ENCODE results near the gene MAMDC4. TPM values are rescaled to one million over a fixed set of nuclear protein-coding genes. Genes with fewer than 3 reads are reported as not detected.
"Not testable (repeated sequence)": the region's sequence is repeated elsewhere in the genome, so short reads cannot be mapped to it uniquely, and the experiment has no call there.

Gene MAMDC4
- total RNA-seq, 2 experiments from 2014 or later = 18.5 to 19.1 TPM

GRCh38 chr9:136876476-136876875, 24.3 kb downstream of the MAMDC4 start:
- no peak overlapping the region for H3K4me3 Mint-ChIP-seq
- TF ChIP-seq, protein P1, sequence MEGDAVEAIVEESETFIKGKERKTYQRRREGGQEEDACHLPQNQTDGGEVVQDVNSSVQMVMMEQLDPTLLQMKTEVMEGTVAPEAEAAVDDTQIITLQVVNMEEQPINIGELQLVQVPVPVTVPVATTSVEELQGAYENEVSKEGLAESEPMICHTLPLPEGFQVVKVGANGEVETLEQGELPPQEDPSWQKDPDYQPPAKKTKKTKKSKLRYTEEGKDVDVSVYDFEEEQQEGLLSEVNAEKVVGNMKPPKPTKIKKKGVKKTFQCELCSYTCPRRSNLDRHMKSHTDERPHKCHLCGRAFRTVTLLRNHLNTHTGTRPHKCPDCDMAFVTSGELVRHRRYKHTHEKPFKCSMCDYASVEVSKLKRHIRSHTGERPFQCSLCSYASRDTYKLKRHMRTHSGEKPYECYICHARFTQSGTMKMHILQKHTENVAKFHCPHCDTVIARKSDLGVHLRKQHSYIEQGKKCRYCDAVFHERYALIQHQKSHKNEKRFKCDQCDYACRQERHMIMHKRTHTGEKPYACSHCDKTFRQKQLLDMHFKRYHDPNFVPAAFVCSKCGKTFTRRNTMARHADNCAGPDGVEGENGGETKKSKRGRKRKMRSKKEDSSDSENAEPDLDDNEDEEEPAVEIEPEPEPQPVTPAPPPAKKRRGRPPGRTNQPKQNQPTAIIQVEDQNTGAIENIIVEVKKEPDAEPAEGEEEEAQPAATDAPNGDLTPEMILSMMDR (IDR thresholded peaks at IDR 0.05) = no peak
- H3K27me3 Mint-ChIP-seq = no peaks in the 10 kb centered on the region
- peaks cover 12% of the 10 kb centered on the region for H3K4me1 Mint-ChIP-seq (ENCODE audit: low read depth)
- no peaks in the 10 kb centered on the region for H3K36me3 Mint-ChIP-seq (ENCODE audit: low read depth)
- ChIA-PET CTCF (no interaction called here), POLR2A (interaction anchor here (1.1 kb wide), 1 partner anchor 26 kb away, joined by 3 read pairs; no protein-coding TSS in a partner anchor)
- no peak overlapping the region for H3K27ac Mint-ChIP-seq
- ATAC-seq (no peak), DNase-seq (no peak)
- peaks cover 3% of the 10 kb centered on the region for H3K9me3 Mint-ChIP-seq
- intact Hi-C loops (cut with micrococcal nuclease) = no loop called here

- H3K27ac Mint-ChIP-seq = peak overlapping the region; percentile 88
- ChIA-PET POLR2A (interaction anchor here (1.3 to 2.7 kb wide), 6 partner anchors 8 to 73 kb away, joined by 5 to 9 read pairs (median 8); partner anchors contain the start of genes EDF1 and RABL6), CTCF (interaction anchor here (1.3 to 1.6 kb wide), 2 partner anchors 17 to 32 kb away, joined by 3 to 6 read pairs; no protein-coding TSS in a partner anchor)
- peaks cover 8% of the 10 kb centered on the region for H3K36me3 Mint-ChIP-seq (ENCODE audit: low read depth)
- no peaks in the 10 kb centered on the region for H3K9me3 Mint-ChIP-seq
- no peak overlapping the region for H3K4me3 Mint-ChIP-seq
- TF ChIP-seq, protein P1 (IDR thresholded peaks at IDR 0.05) = no peak
- intact Hi-C loops (cut with micrococcal nuclease) = no loop called here
- DNase-seq (peak; percentile 36), ATAC-seq (no peak)
- H3K27me3 Mint-ChIP-seq = no peaks in the 10 kb centered on the region
- H3K4me1 Mint-ChIP-seq (ENCODE audit: low read depth) = peaks cover 42% of the 10 kb centered on the region
Measured at GRCh38 chr9:136880651-136881050, 28.5 kb downstream of the MAMDC4 start.

- H3K36me3 Mint-ChIP-seq (ENCODE audit: low read depth) = peaks cover 8% of the 10 kb centered on the region
- ChIA-PET CTCF (interaction anchor here (0.7 to 2.6 kb wide), 13 partner anchors 11 to 182 kb away, joined by 3 to 15 read pairs (median 3); partner anchors contain the start of gene AJM1), POLR2A (interaction anchor here (0.6 to 2.7 kb wide), 12 partner anchors 9 to 566 kb away, joined by 3 to 15 read pairs (median 6); partner anchors contain the start of genes EDF1 and RABL6)
- H3K9me3 Mint-ChIP-seq = no peaks in the 10 kb centered on the region
- intact Hi-C loops (cut with micrococcal nuclease) = no loop called here
- DNase-seq (peak; percentile 81), ATAC-seq (peak; percentile 28)
- no peaks in the 10 kb centered on the region for H3K27me3 Mint-ChIP-seq
- peaks cover 42% of the 10 kb centered on the region for H3K4me1 Mint-ChIP-seq (ENCODE audit: low read depth)
- H3K4me3 Mint-ChIP-seq = peak overlapping the region; percentile 67
- TF ChIP-seq, protein P1 (IDR thresholded peaks at IDR 0.05) = no peak
- peak overlapping the region; percentile 88 for H3K27ac Mint-ChIP-seq
Measured at GRCh38 chr9:136881691-136882108, 29.6 kb downstream of the MAMDC4 start.

GRCh38 chr9:136882109-136882946, 30.2 kb downstream of the MAMDC4 start:
- Mint-ChIP-seq H3K27ac (peak overlapping the region; percentile 88), H3K36me3 (ENCODE audit: low read depth) (peaks cover 12% of the 10 kb centered on the region), H3K9me3 (no peaks in the 10 kb centered on the region), H3K4me1 (ENCODE audit: low read depth) (peaks cover 45% of the 10 kb centered on the region), H3K27me3 (no peaks in the 10 kb centered on the region), H3K4me3 (peak overlapping the region; percentile 67)
- intact Hi-C loops (cut with micrococcal nuclease) = no loop called here
- peak; percentile 66 for ATAC-seq
- POLR2A ChIA-PET = interaction anchor here (0.6 to 2.7 kb wide), 12 partner anchors 10 to 565 kb away, joined by 3 to 15 read pairs (median 6); partner anchors contain the start of genes EDF1 and RABL6
- TF ChIP-seq, protein P1 (IDR thresholded peaks at IDR 0.05) = peak; percentile 24
- CTCF ChIA-PET = interaction anchor here (0.7 to 2.6 kb wide), 13 partner anchors 11 to 181 kb away, joined by 3 to 15 read pairs (median 3); partner anchors contain the start of gene AJM1
- peak; percentile 97 for DNase-seq

DNA sequence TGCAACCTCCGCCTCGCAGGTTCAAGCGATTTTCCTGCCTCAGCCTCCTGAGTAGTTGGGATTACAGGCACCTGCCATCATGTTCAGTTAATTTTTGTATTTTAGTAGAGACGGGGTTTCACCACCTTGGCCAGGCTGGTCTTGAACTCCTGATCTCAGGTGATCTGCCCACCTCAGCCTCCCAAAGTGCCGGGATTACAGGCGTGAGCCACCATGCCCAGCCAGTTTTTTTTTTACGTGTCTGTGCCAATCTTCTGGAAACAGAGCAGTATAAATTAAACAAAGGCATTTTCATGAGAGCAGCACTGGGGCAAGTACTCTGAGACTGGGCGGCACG, 30.8 kb downstream of the MAMDC4 start:
- ATAC-seq; H3K9me3 Mint-ChIP-seq; H3K27me3 Mint-ChIP-seq; intact Hi-C loops (cut with micrococcal nuclease); DNase-seq: not testable (repeated sequence)
- Mint-ChIP-seq H3K4me1 (ENCODE audit: low read depth) (peaks cover 48% of the 10 kb centered on the region), H3K4me3 (peak overlapping the region; percentile 67), H3K36me3 (ENCODE audit: low read depth) (peaks cover 14% of the 10 kb centered on the region), H3K27ac (peak overlapping the region; percentile 88)
- POLR2A ChIA-PET = interaction anchor here (1.2 to 2.7 kb wide), 5 partner anchors 15 to 111 kb away, joined by 3 to 15 read pairs (median 6); no protein-coding TSS in a partner anchor
- CTCF ChIA-PET = interaction anchor here (1.4 to 2.6 kb wide), 3 partner anchors 38 to 75 kb away, joined by 4 to 15 read pairs (median 9); partner anchors contain the start of genes AJM1 and RABL6

DNA sequence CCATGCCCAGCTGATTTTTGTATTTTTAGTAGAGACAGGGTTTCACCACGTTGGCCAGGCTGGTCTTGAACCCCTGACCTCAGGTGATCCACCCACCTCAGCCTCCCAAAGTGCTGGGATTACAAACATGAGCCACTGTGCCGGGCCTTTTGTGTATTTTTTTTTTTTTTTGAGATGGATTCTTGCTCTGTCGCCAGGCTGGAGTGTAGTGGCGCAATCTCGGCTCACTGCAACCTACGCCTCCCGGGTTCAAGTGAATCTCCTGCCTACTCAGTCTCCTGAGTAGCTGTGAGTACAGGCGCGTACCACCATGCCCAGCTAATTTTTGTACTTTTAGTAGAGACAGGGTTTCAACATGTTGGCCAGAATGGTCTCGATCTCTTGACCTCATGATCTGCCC, 31.5 kb downstream of the MAMDC4 start:
- peaks cover 14% of the 10 kb centered on the region for H3K36me3 Mint-ChIP-seq (ENCODE audit: low read depth)
- intact Hi-C loops (cut with micrococcal nuclease); H3K9me3 Mint-ChIP-seq; ATAC-seq; H3K4me3 Mint-ChIP-seq; DNase-seq; H3K27me3 Mint-ChIP-seq: not testable (repeated sequence)
- ChIA-PET CTCF (interaction anchor here (1.2 to 2.6 kb wide), 6 partner anchors 36 to 146 kb away, joined by 3 to 15 read pairs (median 6); partner anchors contain the start of genes AJM1 and RABL6), POLR2A (interaction anchor here (0.6 to 2.7 kb wide), 5 partner anchors 18 to 110 kb away, joined by 3 to 15 read pairs (median 4); partner anchors contain the start of gene PAXX)
- H3K27ac Mint-ChIP-seq = peak overlapping the region; percentile 88
- H3K4me1 Mint-ChIP-seq (ENCODE audit: low read depth) = peaks cover 55% of the 10 kb centered on the region
